NCI-H774 (cell line): ENCODE data around the gene SLC2A6.
A peak's percentile ranks its signal among the peaks of the same experiment; 100 is the strongest.
"Not testable (repeated sequence)": the region's sequence is repeated elsewhere in the genome, so short reads cannot be mapped to it uniquely, and the experiment has no call there.

Source experiments
- DNase-seq: peaks from one replicate; lab custom pipeline; 2025; lab: John Stamatoyannopoulos, UW

Gene SLC2A6

GRCh38 chr9:133460405-133461175 lies 18.3 kb downstream of the SLC2A6 start:
- DNase-seq: peak; percentile 86

GRCh38 chr9:133459476-133460404 lies 19.2 kb downstream of the SLC2A6 start, which contains the start of gene CACFD1:
Gene CACFD1 (plus strand): TSS chr9:133459978. CDS start chr9:133460067, 89 bp downstream.
- DNase-seq: peak; percentile 99

- peak; percentile 4 for DNase-seq
Measured at GRCh38 chr9:133458643-133459312, 20.1 kb downstream of the SLC2A6 start.

GRCh38 chr9:133457748-133458147 lies 21.2 kb downstream of the SLC2A6 start:
- DNase-seq: no peak

GRCh38 chr9:133457233-133457632 lies 21.7 kb downstream of the SLC2A6 start:
- DNase-seq: no peak

GRCh38 chr9:133456409-133456808 lies 22.5 kb downstream of the SLC2A6 start:
- DNase-seq: no peak

GRCh38 chr9:133455936-133456335 lies 23.0 kb downstream of the SLC2A6 start:
- no peak for DNase-seq

- DNase-seq: no peak
Measured at GRCh38 chr9:133454943-133455673, 23.8 kb downstream of the SLC2A6 start.

GRCh38 chr9:133454325-133454724 lies 24.6 kb downstream of the SLC2A6 start:
- no peak for DNase-seq

GRCh38 chr9:133453651-133454050 lies 25.2 kb downstream of the SLC2A6 start:
- no peak for DNase-seq

GRCh38 chr9:133452562-133452961 lies 26.3 kb downstream of the SLC2A6 start:
- no peak for DNase-seq

GRCh38 chr9:133451865-133452264 lies 27.0 kb downstream of the SLC2A6 start:
- not testable (repeated sequence) for DNase-seq

GRCh38 chr9:133449760-133450159 lies 29.1 kb downstream of the SLC2A6 start:
- DNase-seq: no peak

GRCh38 chr9:133448487-133448972 lies 30.4 kb downstream of the SLC2A6 start:
- no peak for DNase-seq

GRCh38 chr9:133445293-133445969 lies 33.5 kb downstream of the SLC2A6 start:
- DNase-seq: no peak

- peak; percentile 70 for DNase-seq
Measured at GRCh38 chr9:133443982-133444381, 34.9 kb downstream of the SLC2A6 start.

GRCh38 chr9:133443248-133443647 lies 35.7 kb downstream of the SLC2A6 start:
- DNase-seq: no peak

- no peak for DNase-seq
Measured at GRCh38 chr9:133441571-133441970, 37.3 kb downstream of the SLC2A6 start.

- DNase-seq: no peak
Measured at GRCh38 chr9:133440874-133441273, 38.0 kb downstream of the SLC2A6 start.

- no peak for DNase-seq
Measured at GRCh38 chr9:133439337-133439736, 39.6 kb downstream of the SLC2A6 start.
